WTC11 (cell line): Measurements from ENCODE around the gene AADAC. TPM values are rescaled to one million over a fixed set of nuclear protein-coding genes. Genes with fewer than 3 reads are reported as not detected.
"Not testable (repeated sequence)": the region's sequence is repeated elsewhere in the genome, so short reads cannot be mapped to it uniquely, and the experiment has no call there.

Source experiments
- ATAC-seq: fragments of 200-7000 bp; cut with Tn5 transposase; 2 replicates; pipeline ENCODE4 v1.10.0; 2021; ENCODE audit warnings: mild to moderate bottlenecking, moderate library complexity
- Bru-seq: library from RNA; stranded (reverse); fragments of 400-500 nt; gene quantifications from one replicate; lab custom pipeline; 2021; lab: Mats Ljungman, UMichigan
- CTCF ChIA-PET: fragments of 300-600 bp; sonication (Branson Sonifier 250); formaldehyde crosslinking; loops from one replicate; lab custom pipeline; 2021; ENCODE audit warnings: antibody characterized with exemption; lab: Charles Lee
- POLR2A ChIA-PET: fragments of 350-600 bp; sonication (Branson Sonifier 250); formaldehyde crosslinking; loops from one replicate; lab custom pipeline; 2021; ENCODE audit warnings: antibody characterized with exemption; lab: Charles Lee
- DNase-seq: peaks from one replicate; pipeline ENCODE4 v3.0.0; 2021; ENCODE audit warnings: low spot score
- H3K27ac Mint-ChIP-seq: 2 replicates; pipeline ENCODE4 v1.8.0; 2021; ENCODE audit warnings: mixed read lengths
- H3K27me3 Mint-ChIP-seq: 2 replicates; pipeline ENCODE4 v1.8.0; 2021; ENCODE audit warnings: low read depth, mild to moderate bottlenecking, moderate library complexity, mixed read lengths
- H3K36me3 Mint-ChIP-seq: 2 replicates; pipeline ENCODE4 v1.8.0; 2021; ENCODE audit warnings: mixed read lengths
- H3K4me1 Mint-ChIP-seq: 2 replicates; pipeline ENCODE4 v1.8.0; 2022; ENCODE audit warnings: mixed read lengths
- H3K4me3 Mint-ChIP-seq: 2 replicates; pipeline ENCODE4 v1.8.0; 2021; ENCODE audit warnings: mild to moderate bottlenecking, moderate library complexity, mixed read lengths
- H3K9me3 Mint-ChIP-seq: 2 replicates; pipeline ENCODE4 v1.8.0; 2021; ENCODE audit warnings: mixed read lengths
- ATF3 ChIP-seq: sonication (generic); formaldehyde crosslinking; conservative IDR thresholded peaks from 2 replicates; pipeline ENCODE4 v1.8.1; 2022; ENCODE audit warnings: mild to moderate bottlenecking, missing genetic modification reagents
- CREB1 ChIP-seq: sonication (generic); formaldehyde crosslinking; IDR thresholded peaks from 2 replicates; pipeline ENCODE4 v1.8.0; 2023; ENCODE audit warnings: mild to moderate bottlenecking, missing genetic modification reagents
- E2F5 ChIP-seq: sonication (generic); formaldehyde crosslinking; IDR thresholded peaks from 2 replicates; pipeline ENCODE4 v1.8.1; 2022; ENCODE audit warnings: mild to moderate bottlenecking, moderate library complexity, missing genetic modification reagents
- FOXP1 ChIP-seq: sonication (generic); formaldehyde crosslinking; IDR thresholded peaks from 2 replicates; pipeline ENCODE4 v1.8.0; 2022; ENCODE audit warnings: missing genetic modification reagents, mild to moderate bottlenecking, moderate library complexity, borderline replicate concordance
- GTF2I ChIP-seq: fragments of 250-450 bp; sonication (Bioruptor Pico); conservative IDR thresholded peaks from 2 replicates; pipeline ENCODE4 v1.4.0; 2021; ENCODE audit warnings: mild to moderate bottlenecking
- HMGXB4 ChIP-seq: sonication (generic); formaldehyde crosslinking; IDR thresholded peaks from 2 replicates; pipeline ENCODE4 v1.8.1; 2023; ENCODE audit warnings: mild to moderate bottlenecking, moderate library complexity, missing genetic modification reagents
- IRF2 ChIP-seq: sonication (generic); formaldehyde crosslinking; IDR thresholded peaks from 2 replicates; pipeline ENCODE4 v1.8.0; 2022; ENCODE audit warnings: low read depth, missing genetic modification reagents, borderline replicate concordance
- NFATC4 ChIP-seq: fragments of 250-450 bp; sonication (Bioruptor Pico); IDR thresholded peaks from 2 replicates; pipeline ENCODE4 v1.9.0; 2021; ENCODE audit warnings: mild to moderate bottlenecking
- NR1H2 ChIP-seq: sonication (generic); formaldehyde crosslinking; IDR thresholded peaks from 2 replicates; pipeline ENCODE4 v1.9.0; 2021; ENCODE audit warnings: mild to moderate bottlenecking, moderate library complexity, missing genetic modification reagents
- NR2C2 ChIP-seq: sonication (generic); formaldehyde crosslinking; IDR thresholded peaks from 2 replicates; pipeline ENCODE4 v1.8.0; 2022; ENCODE audit warnings: mild to moderate bottlenecking, missing genetic modification reagents
- OVOL2 ChIP-seq: fragments of 250-450 bp; sonication (Bioruptor Pico); IDR thresholded peaks from 2 replicates; pipeline ENCODE4 v1.9.0; 2021; ENCODE audit warnings: mild to moderate bottlenecking, borderline replicate concordance
- PRDM15 ChIP-seq: sonication (generic); formaldehyde crosslinking; IDR thresholded peaks from 2 replicates; pipeline ENCODE4 v1.8.0; 2022; ENCODE audit warnings: missing genetic modification reagents
- PRRX2 ChIP-seq: fragments of 250-450 bp; sonication (Bioruptor Pico); IDR thresholded peaks from 2 replicates; pipeline ENCODE4 v1.8.0; 2021; ENCODE audit warnings: mild to moderate bottlenecking
- RORB ChIP-seq: fragments of 250-450 bp; sonication (Bioruptor Pico); IDR thresholded peaks from 2 replicates; pipeline ENCODE4 v1.9.0; 2021; ENCODE audit warnings: mild to moderate bottlenecking
- SOX15 ChIP-seq: fragments of 250-450 bp; sonication (Bioruptor Pico); IDR thresholded peaks from 2 replicates; pipeline ENCODE4 v1.9.0; 2021; ENCODE audit warnings: mild to moderate bottlenecking
- SP1 ChIP-seq: sonication (generic); formaldehyde crosslinking; conservative IDR thresholded peaks from 2 replicates; pipeline ENCODE4 v1.8.1; 2022; ENCODE audit warnings: missing genetic modification reagents
- ZNF425 ChIP-seq: fragments of 250-450 bp; sonication (Bioruptor Pico); conservative IDR thresholded peaks from 2 replicates; pipeline ENCODE4 v1.9.0; 2021; ENCODE audit warnings: mild to moderate bottlenecking
- long read RNA-seq, 3 experiments: library from RNA in 1 of 3; library from capped mRNA in 1 of 3; library from polyadenylated mRNA in 1 of 3; unstranded in 2 of 3; stranded (forward) in 1 of 3; transcript quantifications; one replicate each; pipeline ENCODE4 v2.0.0, GENCODE V29; 2021
- total RNA-seq: library from RNA; stranded (reverse); gene quantifications from 3 replicates; pipeline ENCODE4 v1.2.3, GENCODE V29; 2021

The AADAC gene
- total RNA-seq (0.11 to 0.32 TPM in 2 of 3 replicates, not detected in the other), Bru-seq, nascent RNA (not detected)
- long read RNA-seq, experiment 1: 0 reads
- long read RNA-seq, experiment 2: 0 reads
- long read RNA-seq, experiment 3: 0 reads

DNA sequence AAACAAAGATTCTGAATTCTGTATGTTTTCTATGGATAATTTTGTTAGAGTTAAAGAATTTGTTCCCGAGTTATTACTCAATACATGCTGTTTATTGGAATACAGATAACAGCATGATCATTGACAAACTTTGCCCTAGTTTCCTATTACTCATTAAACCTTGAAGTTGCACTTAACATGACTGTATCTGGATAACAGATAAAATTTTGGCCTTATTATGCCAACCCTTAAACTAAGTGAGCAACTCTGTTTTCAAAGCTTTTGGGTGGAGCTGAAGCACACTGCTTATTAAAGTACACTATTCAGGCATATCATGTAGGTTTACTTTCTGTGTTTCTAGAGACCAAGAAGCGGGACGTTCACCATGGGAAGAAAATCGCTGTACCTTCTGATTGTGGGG is at the start of gene AADAC:
AADAC (plus strand) TSS at position 318 of the 400 bp plus-strand sequence; CDS start at position 365, 47 bp downstream.
- ChIA-PET POLR2A (no interaction called here), CTCF (no interaction called here)
- Mint-ChIP-seq H3K36me3 (no peaks in the 10 kb centered on the region), H3K27me3 (no peaks in the 10 kb centered on the region), H3K9me3 (peaks cover under 1% of the 10 kb centered on the region; the same call in 1 of the 2 replicates), H3K27ac (no peak within 1 kb of the TSS), H3K4me3 (no peak within 1 kb of the TSS), H3K4me1 (peaks cover 21% of the 10 kb centered on the region)
- ATAC-seq (no peak), DNase-seq (no peak)
- TF ChIP-seq GTF2I: no peak
- TF ChIP-seq NR1H2 (CRISPR knock-in tag): no peak
- no peak for TF ChIP-seq ZNF425 (CRISPR knock-in tag)
- no peak for TF ChIP-seq HMGXB4 (CRISPR knock-in tag)
- TF ChIP-seq OVOL2 (CRISPR knock-in tag): no peak
- TF ChIP-seq IRF2 (CRISPR knock-in tag): no peak

DNA sequence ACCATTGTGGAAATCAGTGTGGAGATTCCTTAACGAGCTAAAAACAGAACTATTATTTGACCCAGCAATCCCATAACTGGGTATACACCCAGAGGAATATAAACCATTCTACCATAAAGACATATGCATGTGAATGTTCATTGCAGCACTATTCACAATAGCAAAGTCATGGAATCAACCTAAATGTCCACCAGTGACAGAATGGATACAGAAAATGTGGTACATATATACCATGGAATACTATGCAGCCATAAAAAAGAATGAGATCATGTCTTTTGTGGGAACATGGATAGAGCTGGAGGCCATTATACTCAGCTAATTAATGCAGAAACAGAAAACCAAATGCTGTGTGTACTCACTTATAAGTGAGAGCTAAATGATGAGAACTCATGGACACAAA is 49.2 kb upstream of the AADAC start:
- H3K27me3 Mint-ChIP-seq, H3K9me3 Mint-ChIP-seq, H3K4me1 Mint-ChIP-seq, H3K4me3 Mint-ChIP-seq, H3K27ac Mint-ChIP-seq, CTCF ChIA-PET, H3K36me3 Mint-ChIP-seq, DNase-seq, ATAC-seq, POLR2A ChIA-PET: not testable (repeated sequence)

GRCh38 chr3:151765685-151766084 is 48.2 kb upstream of the AADAC start:
- no peak for DNase-seq
- POLR2A ChIA-PET: no interaction called here
- TF ChIP-seq SOX15 (no peak), PRRX2 (CRISPR knock-in tag) (no peak), FOXP1 (CRISPR knock-in tag) (no peak), SP1 (no peak), CREB1 (CRISPR knock-in tag) (no peak), E2F5 (CRISPR knock-in tag) (no peak), PRDM15 (CRISPR knock-in tag) (no peak), NFATC4 (no peak), ATF3 (CRISPR knock-in tag) (no peak), NR2C2 (no peak), RORB (CRISPR knock-in tag) (no peak)
- TF ChIP-seq, all 79 proteins: peak for 0
- CTCF ChIA-PET: no interaction called here
- no peak overlapping the region for H3K27ac Mint-ChIP-seq
- no peaks in the 10 kb centered on the region for H3K36me3 Mint-ChIP-seq
- peaks cover 4% of the 10 kb centered on the region; the same call in 1 of the 2 replicates for H3K4me1 Mint-ChIP-seq
- no peak for ATAC-seq
- no peaks in the 10 kb centered on the region for H3K27me3 Mint-ChIP-seq
- H3K9me3 Mint-ChIP-seq: peaks cover 6% of the 10 kb centered on the region
- no peak overlapping the region for H3K4me3 Mint-ChIP-seq
